WI38 (cell line): ENCODE data around the gene PRLR.

Source experiments
- H3K4me3 ChIP-seq: 2 replicates; pipeline ENCODE4 v1.5.1; 2011; ENCODE audit warnings: low read depth, mild to moderate bottlenecking, control low read depth, low read length
- TF ChIP-seq, protein P1 (sequence below): IDR thresholded peaks from 2 replicates; pipeline ENCODE4 v1.5.1; 2012; ENCODE audit warnings: low read depth, mild to moderate bottlenecking, control low read depth, low read length

PRLR gene

DNA sequence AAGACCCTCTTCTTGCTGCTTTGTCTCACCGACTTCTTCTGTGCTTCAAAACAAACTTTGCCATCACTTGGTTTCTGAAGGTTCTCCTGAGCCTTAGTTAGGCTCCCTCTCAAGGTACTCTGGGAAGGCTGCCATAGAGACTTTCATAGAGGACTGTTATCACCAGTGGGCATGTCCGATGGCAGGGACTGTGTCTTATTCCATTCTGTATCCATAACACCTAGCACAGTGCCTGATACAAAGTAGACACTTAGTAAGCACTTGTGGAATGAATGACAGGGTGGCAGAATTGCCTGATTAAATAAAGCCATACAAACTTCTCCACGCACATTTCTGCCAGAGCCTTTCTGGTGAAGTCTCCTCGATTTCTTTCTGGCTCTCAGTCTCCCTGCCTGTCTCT, 215.2 kb downstream of the PRLR start:
- H3K4me3 ChIP-seq = no peak overlapping the region
- TF ChIP-seq, protein P1, sequence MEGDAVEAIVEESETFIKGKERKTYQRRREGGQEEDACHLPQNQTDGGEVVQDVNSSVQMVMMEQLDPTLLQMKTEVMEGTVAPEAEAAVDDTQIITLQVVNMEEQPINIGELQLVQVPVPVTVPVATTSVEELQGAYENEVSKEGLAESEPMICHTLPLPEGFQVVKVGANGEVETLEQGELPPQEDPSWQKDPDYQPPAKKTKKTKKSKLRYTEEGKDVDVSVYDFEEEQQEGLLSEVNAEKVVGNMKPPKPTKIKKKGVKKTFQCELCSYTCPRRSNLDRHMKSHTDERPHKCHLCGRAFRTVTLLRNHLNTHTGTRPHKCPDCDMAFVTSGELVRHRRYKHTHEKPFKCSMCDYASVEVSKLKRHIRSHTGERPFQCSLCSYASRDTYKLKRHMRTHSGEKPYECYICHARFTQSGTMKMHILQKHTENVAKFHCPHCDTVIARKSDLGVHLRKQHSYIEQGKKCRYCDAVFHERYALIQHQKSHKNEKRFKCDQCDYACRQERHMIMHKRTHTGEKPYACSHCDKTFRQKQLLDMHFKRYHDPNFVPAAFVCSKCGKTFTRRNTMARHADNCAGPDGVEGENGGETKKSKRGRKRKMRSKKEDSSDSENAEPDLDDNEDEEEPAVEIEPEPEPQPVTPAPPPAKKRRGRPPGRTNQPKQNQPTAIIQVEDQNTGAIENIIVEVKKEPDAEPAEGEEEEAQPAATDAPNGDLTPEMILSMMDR = no peak

DNA sequence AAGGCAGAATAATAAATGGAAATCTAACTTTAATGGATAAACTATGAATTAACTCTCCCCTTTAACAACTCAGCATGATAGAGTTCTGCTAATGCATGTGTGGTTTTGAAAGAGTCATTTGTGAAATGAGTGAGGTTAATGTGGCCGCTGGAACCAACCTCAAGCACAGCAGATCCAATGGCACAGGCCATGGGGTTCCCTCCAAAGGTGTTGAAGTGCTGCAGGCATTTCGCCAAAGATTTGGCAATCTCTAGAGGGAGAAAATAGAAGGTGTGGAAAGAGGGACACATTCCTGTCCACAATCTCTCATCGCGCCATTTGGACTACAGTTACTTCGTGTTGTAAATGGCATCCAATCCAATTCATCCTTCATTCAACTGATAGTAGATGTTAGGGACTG, 217.5 kb downstream of the PRLR start:
- H3K4me3 ChIP-seq = no peak overlapping the region
- TF ChIP-seq, protein P1 = no peak

DNA sequence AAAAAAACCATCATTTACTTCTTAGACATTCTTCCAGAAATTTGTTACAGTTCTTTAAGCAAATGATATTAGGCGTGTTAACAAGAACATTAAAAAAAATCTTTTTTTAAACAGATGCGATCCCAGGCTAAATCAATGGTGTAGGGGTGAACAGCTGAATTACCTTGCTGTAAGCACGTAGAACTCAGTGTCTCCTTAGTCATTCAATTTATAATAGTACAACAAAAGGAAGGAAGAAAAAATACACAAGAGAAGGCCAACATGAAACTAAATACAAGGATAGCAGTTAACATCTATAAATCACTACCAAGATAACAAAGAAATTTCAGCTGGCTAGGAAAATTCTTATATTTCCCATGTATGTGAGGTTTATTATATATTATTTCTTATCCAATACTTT, 217.9 kb downstream of the PRLR start:
- TF ChIP-seq, protein P1 = no peak

DNA sequence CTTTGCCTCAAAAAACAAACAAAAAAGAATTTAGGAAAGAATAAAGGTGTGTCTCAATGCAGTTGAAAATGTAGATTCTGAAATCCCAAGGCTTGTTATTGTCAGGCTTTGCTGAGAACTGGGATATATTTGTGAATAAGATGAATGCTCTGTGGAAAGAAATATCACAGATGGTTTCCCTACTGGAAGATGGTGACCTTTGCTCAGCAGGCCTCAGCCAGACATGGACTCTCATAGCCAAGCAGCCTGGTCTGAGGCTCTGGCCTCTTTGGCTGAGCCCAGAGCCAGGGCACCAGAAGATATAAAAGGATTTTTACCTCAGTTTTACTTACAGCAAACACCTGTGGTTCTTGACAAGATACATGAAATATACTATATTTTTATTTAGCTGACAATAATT, 219.6 kb downstream of the PRLR start:
- no peak overlapping the region for H3K4me3 ChIP-seq
- TF ChIP-seq, protein P1 = no peak

More for the DNA sequence above, 217.9 kb downstream of the PRLR start:
- H3K4me3 ChIP-seq = no peak overlapping the region

DNA sequence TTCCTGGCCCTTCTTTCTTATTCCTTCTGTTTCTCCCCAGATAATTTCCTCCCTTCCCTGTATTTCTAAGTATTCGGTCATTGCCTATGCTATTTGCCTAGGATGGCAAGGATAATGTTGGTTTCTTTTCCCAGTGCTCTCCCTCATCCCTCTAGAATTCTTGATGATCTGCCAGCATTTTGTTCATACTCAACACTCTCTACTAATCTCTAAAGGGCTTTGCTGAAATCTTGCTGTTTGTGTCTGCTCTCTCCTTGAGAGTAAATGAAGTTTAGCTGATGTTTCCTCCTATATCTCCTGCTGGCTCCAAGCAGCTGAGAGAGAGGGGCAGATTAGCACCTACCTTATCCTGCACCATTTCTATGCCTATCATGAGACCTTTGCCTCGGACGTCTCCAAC, 220.6 kb downstream of the PRLR start:
- TF ChIP-seq, protein P1 = no peak
- H3K4me3 ChIP-seq = no peak overlapping the region

DNA sequence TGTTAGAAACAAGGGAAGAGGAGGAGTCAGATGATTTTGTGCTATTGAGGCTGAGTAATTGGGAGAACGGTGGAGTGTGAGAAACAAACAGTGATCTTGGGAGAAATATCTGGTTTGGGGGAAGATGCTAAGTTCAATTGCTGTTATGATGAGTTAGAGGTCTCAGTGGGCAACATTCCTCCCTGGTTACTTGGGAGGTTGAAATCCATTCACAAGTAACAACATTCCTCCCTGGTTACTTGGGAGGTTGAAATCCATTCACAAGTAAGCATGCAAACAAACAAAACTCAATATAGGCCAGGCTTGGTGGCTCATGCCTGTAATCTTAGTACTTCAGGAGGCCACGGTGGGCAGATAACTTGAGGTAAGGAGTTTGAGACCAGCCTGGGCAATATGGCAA, 221.3 kb downstream of the PRLR start:
- TF ChIP-seq, protein P1 = no peak
- no peak overlapping the region for H3K4me3 ChIP-seq

DNA sequence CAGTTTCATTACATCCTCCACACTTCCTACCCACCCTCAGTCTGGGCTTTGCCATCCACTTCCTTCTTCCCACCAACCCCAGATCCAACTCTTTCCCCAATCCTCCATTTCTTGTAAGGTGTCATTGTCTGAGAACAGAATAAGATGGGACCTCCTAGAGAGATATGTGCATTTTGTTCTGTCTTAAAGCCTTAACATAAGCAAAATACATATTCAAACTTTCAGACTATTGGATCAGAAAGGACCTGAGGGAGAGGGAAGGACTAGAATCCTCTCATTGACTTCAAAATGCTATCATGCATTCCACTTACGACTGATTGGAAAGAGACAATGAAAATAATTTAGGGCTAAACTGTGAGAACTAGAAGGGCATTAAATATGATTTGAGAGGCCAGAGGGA, 225.5 kb downstream of the PRLR start:
- TF ChIP-seq, protein P1 = no peak
- no peak overlapping the region for H3K4me3 ChIP-seq
